ENCODE data around the gene SPAG6. TPM values are rescaled to one million over a fixed set of nuclear protein-coding genes. Genes with fewer than 3 reads are reported as not detected.
"Not testable (repeated sequence)": the region's sequence is repeated elsewhere in the genome, so short reads cannot be mapped to it uniquely, and the experiment has no call there.

Gene SPAG6
- total RNA-seq, 1 donor from 2014 or later = not detected

DNA sequence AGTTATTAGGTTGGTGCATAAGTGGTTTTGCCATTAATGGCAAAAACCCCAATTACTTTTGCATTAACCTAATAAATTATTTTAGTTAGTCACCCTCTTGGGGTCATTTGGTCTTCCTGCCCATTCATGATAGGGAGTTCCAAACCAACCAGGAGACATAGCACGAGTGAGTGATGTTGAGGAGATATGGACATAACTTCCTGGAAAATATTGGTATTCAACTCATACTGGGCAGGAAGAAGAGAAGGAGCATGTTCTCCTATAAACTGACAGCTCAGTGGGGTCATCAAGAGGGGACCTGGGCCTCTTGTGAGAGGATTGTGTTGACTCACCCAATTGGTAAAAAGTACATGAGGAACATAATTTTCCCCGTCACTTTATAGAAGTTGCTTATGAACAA is 23.7 kb downstream of the SPAG6 start:
- DNase-seq (ENCODE audit: extremely low read depth, low read depth, low spot score) = no peak

DNA sequence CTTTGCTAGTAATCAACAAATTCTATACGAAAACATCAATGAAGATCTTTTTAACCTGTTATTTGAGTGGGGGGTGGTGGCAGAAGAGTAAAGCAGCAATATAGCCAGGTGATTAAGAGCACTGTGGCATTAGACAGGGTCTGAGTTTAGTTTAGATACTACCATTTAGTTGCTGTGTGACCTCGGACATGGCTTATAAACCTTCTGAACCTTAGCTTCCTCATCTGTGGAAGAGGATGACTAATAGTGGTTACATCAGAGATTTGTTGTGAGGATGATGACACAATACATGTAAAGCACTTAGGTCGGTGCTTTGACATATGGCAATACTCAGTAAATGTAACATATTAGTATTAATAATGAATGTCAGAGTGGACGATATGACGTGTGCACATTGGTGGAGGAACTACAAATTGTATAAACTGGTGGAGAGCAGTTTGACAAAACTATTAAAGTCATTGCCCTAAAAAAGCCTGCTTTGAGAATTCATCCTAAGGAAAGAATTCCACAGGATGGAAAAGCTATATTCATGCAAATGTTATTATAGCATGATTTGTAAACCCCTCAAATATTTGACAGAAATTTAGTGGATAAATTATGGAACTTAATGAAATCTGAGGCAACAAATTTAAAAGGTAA is 24.3 kb downstream of the SPAG6 start:
- DNase-seq (ENCODE audit: extremely low read depth, low read depth, low spot score) = no peak

DNA sequence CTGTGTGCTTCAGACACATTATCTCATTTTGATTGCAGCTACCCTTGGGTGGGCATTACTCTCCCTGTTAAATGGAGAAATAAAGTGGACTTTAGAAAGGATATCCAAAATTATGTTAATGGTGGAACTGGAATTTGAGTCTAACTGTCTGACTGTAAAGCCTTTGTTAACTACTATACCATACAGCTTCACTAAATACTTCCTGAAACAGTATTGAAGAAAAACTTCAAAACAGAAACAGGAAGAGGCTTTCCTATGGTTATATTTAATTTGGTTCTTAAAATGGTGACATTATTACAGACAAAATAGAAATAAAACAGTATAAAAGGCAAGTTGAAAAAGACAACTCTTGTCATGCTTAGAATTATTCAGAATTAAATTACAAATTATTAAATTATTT is 25.0 kb downstream of the SPAG6 start:
- DNase-seq (ENCODE audit: extremely low read depth, low read depth, low spot score) = no peak

DNA sequence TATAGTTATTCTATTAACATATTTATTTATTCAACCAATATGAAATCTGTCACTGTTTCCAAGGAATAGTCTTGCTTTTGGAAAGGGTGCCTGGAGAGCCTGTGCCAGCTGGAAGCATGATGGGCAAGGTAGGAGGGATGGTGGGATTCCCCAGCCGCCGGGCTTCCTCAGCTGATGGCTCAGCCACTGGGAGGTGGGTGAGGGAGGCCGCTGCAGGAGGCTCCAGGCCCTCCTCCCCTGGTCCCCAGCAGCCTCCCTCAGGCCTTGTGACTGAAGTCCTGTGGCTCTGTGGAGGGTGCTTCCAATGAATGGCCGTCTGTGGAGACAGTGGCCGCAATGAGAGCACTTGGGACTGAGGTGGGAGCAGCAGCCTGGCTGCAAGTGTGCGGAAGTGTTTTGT is 27.0 kb downstream of the SPAG6 start:
- no peak for DNase-seq (ENCODE audit: extremely low read depth, low read depth, low spot score)

DNA sequence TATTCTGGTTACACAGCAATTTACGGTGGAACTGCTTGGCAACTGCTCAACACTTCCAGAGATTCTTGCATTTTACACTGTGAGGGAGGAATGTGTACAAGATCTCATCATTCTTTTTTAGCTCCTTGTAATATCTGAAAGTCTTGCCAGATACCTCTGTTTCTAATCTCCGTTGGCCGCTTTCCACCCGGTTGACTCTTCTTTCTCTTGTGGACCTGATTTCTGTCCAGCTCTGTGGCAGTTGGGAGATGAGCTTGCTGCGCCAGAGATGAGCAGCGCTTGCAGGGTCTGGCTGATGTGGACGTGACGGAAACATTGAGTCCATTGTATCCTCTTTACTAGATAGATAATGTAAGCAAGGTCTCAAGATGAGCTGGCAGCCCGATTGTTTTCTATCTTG is 27.6 kb downstream of the SPAG6 start:
- DNase-seq (ENCODE audit: extremely low read depth, low read depth, low spot score) = no peak

DNA sequence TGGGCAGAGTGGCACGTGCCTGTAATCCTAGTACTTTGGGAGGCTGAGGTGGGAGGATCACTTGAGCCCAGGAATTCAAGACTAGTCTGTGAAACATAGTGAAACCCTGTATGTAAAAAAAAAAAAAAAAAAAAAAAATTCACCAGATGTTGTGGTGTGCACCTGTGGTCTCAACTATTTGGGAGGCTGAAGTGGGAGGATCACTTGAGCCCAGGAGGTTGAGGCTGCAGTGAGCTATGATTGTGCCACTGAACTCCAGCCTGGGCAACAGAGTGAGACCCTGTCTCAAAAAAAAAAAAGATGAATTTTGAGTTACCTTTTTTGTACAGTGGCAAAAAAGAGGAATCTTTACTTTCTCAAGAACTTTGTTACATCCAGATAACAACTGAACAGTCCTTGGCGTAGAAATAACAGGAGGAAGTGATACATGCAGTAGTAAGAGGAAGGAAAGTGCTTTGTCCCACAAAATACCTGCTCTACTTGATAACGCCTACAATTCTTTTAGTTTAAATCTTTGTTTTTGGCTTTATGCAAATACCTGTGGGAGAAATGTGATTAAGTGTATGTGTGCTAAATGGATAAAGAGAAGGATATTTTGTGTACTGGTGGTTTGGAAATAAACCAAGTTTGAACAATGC is 29.3 kb downstream of the SPAG6 start:
- DNase-seq (ENCODE audit: extremely low read depth, low read depth, low spot score) = no peak

DNA sequence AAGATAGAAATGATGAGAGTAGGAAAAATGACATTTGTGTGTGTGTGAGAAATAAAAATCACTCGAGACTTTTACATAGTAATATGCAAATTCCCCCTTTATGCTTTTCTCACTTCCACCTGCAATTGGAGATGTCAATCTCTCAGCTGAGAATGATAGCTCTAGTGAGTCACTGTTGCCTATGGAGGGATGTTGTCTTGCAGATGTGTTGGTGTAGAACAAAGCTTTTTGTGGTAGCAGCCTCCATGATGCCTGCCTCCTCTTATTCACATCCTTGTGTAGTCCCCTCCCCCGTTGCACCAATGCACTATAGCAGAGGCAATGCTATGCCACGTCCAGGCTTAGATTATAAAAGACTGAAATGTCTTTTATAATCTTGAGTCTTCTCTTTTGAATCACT is 33.8 kb downstream of the SPAG6 start:
- no peak for DNase-seq (ENCODE audit: extremely low read depth, low read depth, low spot score)

DNA sequence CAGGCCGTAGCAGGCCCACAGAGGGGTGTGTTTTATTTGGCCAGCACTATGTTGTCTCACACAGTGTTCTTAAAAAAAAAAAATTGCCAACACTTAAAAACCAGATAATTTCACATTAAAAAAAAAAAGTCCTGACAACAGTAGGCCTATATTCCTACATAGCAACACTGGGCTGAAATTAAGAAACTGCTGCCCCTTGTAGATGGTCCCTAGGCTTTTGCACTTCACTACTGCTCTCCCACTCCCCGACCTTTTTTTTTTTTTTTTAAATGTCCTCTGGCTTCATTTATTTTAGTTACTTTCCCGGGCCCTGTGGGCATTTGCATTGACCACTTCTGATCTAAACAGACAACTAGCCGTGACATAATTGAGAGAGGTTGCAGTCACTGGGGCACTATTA is 36.0 kb downstream of the SPAG6 start:
- DNase-seq (ENCODE audit: extremely low read depth, low read depth, low spot score) = no peak

DNA sequence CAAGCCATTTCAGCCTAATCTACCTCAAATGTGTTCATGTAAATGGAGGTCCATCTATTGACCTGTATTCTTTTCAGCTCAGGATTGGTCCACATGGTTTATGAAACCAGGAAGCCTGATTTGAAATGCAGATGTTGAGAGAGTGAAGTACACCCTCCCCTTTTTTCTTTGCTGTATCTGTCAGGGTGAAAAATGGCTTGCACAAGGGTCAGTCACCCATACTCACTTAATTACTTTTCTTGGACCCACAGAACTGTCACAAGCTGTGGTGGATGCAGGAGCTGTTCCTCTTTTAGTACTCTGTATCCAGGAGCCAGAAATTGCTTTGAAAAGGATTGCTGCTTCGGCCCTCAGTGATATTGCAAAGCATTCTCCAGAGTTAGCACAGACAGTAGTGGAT is 41.2 kb downstream of the SPAG6 start:
- no peak for DNase-seq (ENCODE audit: extremely low read depth, low read depth, low spot score)

DNA sequence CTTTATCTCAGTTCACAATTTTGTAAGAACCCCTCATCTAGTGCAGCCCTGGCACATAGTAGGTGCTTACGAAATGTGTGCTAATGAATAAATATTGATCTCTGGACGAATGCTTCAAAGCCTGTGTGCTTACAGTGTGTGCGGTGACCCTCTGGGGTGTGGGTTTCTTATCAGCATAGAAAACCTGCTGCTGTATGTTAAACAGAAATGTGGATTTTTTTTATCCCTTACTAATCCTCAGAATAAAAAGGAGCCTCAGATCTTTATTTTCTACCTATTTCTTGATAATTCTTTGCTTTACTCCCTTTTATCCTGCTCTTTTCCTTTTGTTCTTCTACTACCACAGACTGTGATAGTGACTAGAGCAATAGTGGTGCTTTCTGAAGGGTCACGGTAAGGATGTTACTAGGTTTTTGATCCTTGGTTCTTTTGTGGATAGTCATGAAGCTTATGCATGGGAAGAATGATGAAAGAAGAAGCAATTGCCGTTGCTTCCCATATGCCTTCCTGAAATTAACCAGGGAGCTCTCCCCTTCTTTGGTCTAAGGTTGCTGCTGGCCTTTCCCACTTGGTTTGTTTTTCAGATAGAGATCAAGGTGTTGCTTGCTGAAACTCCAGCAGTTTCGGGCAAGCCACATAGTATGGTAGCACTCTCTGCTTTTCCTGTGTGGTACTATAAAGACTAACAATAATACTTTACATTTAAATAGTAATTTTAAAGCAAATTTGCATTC is 44.7 kb downstream of the SPAG6 start:
- no peak for DNase-seq (ENCODE audit: extremely low read depth, low read depth, low spot score)

DNA sequence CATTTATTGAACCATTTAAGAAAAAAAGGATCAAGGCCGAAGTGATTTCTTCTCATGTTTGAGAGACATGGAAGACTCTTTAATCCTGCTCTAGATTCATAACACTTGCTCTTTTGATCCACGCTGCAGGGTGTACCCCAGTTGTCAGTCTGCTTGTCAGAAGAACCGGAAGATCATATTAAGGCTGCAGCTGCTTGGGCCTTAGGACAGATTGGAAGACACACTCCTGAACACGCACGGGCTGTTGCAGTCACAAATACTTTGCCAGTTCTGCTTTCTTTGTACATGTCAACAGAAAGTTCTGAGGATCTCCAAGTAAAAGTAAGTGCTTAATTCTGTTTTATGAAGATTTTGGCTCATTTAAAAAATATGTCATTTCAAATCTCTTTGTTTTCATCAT is 46.3 kb downstream of the SPAG6 start:
- no peak for DNase-seq (ENCODE audit: extremely low read depth, low read depth, low spot score)

DNA sequence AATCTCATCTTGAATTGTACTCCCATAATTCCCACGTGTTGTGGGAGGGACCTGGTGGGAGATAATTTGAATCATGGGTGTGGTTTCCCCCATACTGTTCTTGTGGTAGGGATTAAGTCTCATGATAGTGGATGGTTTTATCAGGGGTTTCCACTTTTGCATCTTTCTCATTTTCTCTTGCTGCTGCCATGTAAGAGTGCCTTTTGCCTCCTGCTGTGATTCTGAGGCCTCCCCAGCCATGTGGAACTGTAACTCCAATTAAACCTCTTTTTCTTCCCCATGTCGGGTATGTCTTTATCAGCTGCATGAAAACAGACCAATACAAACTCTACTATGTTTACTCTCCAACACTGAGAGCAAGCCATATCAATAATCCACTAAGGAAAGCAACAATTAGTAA is 50.9 kb downstream of the SPAG6 start:
- not testable (repeated sequence) for DNase-seq (ENCODE audit: extremely low read depth, low read depth, low spot score)

DNA sequence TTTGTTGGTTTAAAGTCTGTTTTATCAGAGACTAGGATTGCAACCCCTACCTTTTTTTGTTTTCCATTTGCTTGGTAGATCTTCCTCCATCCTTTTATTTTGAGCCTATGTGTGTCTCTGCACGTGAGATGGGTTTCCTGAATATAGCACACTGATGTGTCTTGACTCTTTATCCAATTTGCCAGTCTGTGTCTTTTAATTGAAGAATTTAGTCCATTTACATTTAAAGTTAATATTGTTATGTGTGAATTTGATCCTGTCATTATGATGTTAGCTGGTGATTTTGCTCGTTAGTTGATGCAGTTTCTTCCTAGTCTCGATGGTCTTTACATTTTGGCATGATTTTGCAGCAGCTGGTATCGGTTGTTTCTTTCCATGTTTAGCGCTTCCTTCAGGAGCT is 61.6 kb downstream of the SPAG6 start:
- DNase-seq (ENCODE audit: extremely low read depth, low read depth, low spot score) = not testable (repeated sequence)

DNA sequence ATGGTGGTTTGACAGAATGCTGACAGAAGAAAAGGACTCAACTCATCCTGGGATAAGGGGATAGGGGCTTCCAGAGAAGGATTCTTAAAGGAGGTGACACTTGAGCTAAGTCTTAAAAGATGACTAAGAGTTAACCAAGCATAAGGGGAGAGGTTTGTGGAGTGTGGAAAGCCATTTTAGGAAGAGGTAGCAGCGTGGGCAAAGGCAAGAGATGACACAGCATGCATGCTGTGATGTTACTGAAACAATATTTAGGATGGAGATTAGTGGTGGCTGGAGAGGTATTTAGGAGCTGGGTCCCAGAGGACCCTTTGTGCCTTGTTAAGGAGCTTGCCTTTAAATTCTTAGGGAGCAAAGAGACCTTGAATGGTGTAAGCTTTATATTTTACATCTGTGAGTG is 65.1 kb downstream of the SPAG6 start:
- no peak for DNase-seq (ENCODE audit: extremely low read depth, low read depth, low spot score)

DNA sequence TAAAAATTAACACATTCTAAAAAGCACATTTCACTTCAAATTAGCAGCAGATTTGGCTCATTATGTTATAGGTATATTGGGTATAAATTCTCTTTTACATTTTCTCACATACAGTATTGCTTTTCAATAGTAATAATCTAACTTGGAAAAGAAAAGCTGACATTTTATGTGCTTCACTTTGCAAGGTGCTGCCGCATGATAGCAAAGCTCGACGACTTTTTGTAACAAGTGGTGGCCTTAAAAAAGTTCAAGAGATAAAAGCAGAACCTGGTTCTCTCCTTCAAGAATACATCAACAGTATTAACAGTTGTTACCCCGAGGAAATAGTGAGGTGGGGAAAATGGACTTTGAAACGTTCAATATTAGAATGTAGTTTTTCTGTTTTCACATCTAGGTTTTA is 65.5 kb downstream of the SPAG6 start:
- no peak for DNase-seq (ENCODE audit: extremely low read depth, low read depth, low spot score)

DNA sequence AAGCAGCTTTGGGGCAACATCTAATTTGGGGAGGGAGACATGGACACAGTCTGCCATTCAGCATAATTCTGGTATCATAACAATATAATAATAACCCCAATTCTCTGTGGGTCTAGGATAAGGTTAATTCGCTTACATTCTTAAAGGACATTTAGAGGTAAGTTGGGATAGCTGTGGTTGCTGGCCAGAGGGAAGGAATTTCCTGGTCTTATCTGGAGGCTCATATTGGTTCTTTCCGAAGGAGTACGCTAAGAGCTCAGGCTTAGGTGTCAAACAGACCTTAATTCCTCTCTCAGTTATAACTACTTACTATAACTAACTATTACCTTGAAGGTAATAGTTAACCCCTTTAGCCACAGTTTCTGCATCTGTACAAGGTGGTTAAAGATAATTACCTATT is 68.8 kb downstream of the SPAG6 start:
- no peak for DNase-seq (ENCODE audit: extremely low read depth, low read depth, low spot score)

DNA sequence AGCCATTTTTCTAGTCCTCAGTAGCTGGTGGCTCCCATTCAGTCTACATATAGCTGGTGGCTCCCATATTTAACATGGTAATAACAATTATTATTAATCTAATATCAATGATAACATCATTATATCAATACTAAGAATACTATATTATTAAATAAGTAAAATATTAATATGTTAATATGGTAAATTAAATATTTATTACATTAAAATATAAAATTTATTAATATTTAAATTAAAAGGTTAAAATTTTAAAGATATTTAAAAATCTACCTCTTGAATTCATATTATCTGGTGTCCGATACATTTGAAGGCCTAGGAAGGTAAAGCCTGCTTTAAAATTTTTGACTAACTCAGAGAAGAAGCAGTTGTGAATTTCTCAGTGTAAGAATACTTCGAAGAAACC is 69.8 kb downstream of the SPAG6 start:
- no peak for DNase-seq (ENCODE audit: extremely low read depth, low read depth, low spot score)

DNA sequence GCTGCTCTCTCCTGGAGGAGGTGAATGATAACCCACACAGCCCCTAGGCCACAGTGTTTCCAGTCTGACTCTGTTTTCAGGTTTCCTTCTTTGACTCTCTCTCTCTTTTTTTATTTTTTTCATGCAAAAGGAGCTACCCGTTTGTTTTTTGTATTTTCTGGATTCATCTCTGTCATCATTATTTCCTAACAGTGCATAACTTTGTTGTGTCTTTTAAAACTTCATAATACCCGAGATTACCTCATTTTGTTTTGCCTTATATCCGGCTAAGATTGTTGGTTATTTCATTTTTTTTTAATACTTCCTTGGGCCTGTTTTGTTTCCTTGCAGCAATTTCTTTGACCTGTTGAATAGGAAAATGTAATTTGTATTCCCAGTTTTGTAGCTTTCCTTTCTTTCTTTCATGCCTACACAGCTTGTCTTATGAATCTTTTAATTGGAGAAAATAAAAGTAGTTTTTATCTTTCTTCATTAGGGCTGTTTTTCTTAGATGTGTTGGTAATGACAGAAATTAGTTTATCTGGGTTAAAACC is 72.5 kb downstream of the SPAG6 start:
- DNase-seq (ENCODE audit: extremely low read depth, low read depth, low spot score) = no peak

DNA sequence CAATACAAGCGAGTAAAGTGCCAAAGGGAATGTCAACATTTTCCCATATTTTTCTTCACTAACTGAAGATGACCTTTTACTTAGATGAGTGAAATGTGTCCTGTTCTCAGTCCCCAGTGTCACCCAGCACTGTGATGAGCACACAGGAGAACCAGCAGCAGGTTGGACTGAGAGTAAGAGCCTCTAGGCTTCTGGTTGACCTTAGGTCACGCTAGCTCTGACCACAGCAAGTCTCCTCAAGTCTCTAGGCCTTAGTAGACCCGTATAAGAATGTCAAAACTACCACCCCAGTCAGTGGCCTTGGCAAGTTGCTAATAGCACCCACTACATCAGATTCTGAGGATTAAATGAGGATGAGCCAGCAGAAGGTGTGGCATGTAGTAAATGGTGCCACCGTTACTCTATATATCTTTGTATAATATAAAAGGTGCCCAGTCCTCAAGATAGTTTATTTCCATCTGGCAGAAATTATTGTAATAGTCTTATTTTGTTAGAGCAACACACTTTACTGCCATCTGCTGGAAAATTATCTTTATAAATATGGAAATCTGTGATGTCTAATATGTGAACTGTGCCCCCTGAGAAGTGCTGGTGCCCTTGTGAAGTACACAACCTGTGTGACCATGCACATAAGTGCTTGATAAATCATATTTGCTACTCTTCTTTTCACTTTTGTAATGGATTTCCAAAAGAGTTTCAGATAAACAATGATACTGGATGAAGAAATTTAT is 75.7 kb downstream of the SPAG6 start:
- no peak for DNase-seq (ENCODE audit: extremely low read depth, low read depth, low spot score)

DNA sequence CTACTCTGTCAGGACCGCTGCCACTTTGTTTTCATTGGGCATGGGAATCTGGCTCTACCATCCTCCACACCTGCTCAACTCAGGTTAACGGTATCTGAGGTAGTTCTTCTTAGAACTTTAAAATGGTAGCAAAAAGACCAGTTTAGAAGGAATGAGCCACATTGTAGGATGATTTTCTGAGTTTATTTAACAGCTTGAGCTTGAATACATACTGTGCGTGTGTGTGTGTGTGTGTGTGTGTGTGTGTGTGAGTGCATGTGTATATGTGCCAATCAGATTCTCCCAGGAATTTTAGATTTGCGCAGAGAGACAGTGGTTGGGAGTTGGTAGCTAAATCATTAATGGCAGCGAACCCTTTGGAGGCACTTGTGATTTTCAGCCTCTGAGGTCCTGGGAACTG is 81.4 kb downstream of the SPAG6 start:
- no peak for DNase-seq (ENCODE audit: extremely low read depth, low read depth, low spot score)

DNA sequence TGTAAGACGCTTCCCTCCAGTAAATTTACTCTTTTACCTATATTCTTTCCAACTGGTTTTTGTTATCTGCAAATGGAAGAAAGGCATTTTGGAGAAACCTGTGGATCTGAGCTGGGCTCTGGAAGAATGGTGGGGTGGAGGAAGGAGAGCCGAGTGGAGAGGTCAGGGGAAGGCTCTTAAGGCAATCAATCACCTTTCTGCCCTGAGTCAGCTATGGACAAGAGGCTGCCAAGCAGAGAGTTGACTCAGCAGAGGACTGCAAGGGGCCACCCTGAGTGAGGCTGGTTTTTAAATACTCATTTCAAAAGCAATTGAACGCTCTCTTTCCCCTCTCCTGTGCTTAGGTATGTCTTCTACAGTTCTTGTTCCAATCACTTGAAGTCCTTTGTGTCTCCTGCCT is 81.8 kb downstream of the SPAG6 start:
- DNase-seq (ENCODE audit: extremely low read depth, low read depth, low spot score) = no peak

Measured in glomerular endothelial cell (primary cell).